A549 (cell line): ENCODE results near the gene TRAF3.

Experiments
- CHD2 ChIP-seq: fragments of 150-350 bp; IDR thresholded peaks from 2 replicates; pipeline ENCODE4 v1.6.1; 2014; ENCODE audit warnings: low read length; ENCODE audit not compliant: partially characterized antibody
- EHF ChIP-seq: fragments of 250-450 bp; sonication (Bioruptor Pico); IDR thresholded peaks from 2 replicates; pipeline ENCODE4 v1.5.0; 2020; ENCODE audit warnings: mild to moderate bottlenecking
- EHMT2 ChIP-seq: fragments of 200-600 bp; sonication (generic); IDR thresholded peaks from 2 replicates; pipeline ENCODE4 v1.6.1; 2016; ENCODE audit warnings: antibody characterized with exemption, low read depth, mild to moderate bottlenecking, moderate library complexity
- JUN ChIP-seq, 2 experiments: fragments of >200 bp; sonication (Bioruptor Twin); formaldehyde crosslinking; IDR thresholded peaks; 2 replicates in 1 of 2; 3 replicates in 1 of 2; pipeline ENCODE4 v1.6.1; 2016 to 2017
- MYC ChIP-seq: IDR thresholded peaks from 2 replicates; pipeline ENCODE4 v1.6.1; 2012; ENCODE audit warnings: mild to moderate bottlenecking, inconsistent platforms, low read length, improper control_type of control experiment, borderline replicate concordance
- POLR2A ChIP-seq: IDR thresholded peaks from 2 replicates; pipeline ENCODE4 v1.6.1; 2012; ENCODE audit warnings: mild to moderate bottlenecking, low read length
- POLR2AphosphoS2 ChIP-seq: conservative IDR thresholded peaks from 2 replicates; pipeline ENCODE4 v1.6.1; 2012; ENCODE audit warnings: low read length, improper control_type of control experiment, inconsistent platforms
- RCOR1 ChIP-seq: fragments of 150-350 bp; IDR thresholded peaks from 2 replicates; pipeline ENCODE4 v1.6.1; 2014; ENCODE audit warnings: antibody characterized with exemption, low read length, low read depth
- RNF2 ChIP-seq: fragments of 200-600 bp; sonication (generic); IDR thresholded peaks from 2 replicates; pipeline ENCODE4 v1.6.1; 2016; ENCODE audit warnings: low read depth, mild to moderate bottlenecking, antibody characterized with exemption, moderate library complexity, borderline replicate concordance
- TF ChIP-seq, protein P1 (sequence below): IDR thresholded peaks from 2 replicates; pipeline ENCODE4 v1.6.1; 2012
- TF ChIP-seq, protein P2 (sequence below): fragments of >200 bp; sonication (Bioruptor Twin); formaldehyde crosslinking; IDR thresholded peaks from 3 replicates; pipeline ENCODE4 v1.5.1; 2016
- TF ChIP-seq, protein P3 (sequence below): fragments of 200-600 bp; sonication (generic); IDR thresholded peaks from 2 replicates; pipeline ENCODE4 v1.6.1; 2016; ENCODE audit warnings: antibody characterized with exemption, mild to moderate bottlenecking, moderate library complexity
- TF ChIP-seq, protein P4 (sequence below): IDR thresholded peaks from 2 replicates; pipeline ENCODE4 v1.6.1; 2012
- TF ChIP-seq, protein P5 (sequence below): fragments of 450-650 bp; IDR thresholded peaks from 2 replicates; pipeline ENCODE4 v1.6.1; 2014; ENCODE audit warnings: antibody characterized with exemption

DNA sequence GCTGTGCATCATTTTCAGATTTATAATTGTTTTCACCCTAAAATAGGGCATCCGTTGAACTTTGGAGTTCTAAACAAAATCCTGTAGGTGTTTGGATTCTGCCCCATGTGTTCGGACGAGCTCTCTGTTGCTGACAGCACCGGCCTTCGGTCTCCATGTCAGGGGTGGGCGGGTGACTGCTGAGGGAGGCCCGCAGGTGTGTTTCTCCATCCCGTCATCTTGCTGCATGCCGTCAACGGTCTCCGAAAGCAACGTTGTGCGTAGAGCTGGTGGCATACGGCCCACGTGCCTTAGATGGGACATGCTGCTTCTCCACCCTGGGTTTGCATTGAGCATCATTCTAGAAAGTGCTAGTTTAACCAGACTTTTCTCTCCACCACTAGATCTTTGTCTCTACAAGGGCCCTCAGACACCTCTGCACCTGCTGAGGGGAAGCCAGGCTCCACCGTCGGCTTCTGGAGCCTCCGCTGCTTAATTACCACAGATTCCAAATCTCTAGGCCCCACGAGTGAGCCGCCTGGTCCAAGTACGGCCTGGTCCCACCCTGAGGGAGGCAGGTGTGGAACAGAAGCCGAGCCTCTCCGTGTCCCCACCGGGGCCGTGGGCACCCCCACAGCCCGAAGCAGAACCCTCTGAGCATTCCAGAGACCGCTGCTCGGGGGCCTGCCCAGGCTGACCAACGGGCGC lies 129.5 kb downstream of the TRAF3 start:
- TF ChIP-seq MYC (no peak), RNF2 (no peak), POLR2A (no peak), CHD2 (no peak), EHF (CRISPR knock-in tag) (no peak), EHMT2 (no peak), POLR2AphosphoS2 (no peak), JUN (IDR thresholded peaks at IDR 0.05) (no peak), RCOR1 (no peak)
- TF ChIP-seq, protein P1, sequence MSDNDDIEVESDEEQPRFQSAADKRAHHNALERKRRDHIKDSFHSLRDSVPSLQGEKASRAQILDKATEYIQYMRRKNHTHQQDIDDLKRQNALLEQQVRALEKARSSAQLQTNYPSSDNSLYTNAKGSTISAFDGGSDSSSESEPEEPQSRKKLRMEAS: no peak
- TF ChIP-seq, protein P2, sequence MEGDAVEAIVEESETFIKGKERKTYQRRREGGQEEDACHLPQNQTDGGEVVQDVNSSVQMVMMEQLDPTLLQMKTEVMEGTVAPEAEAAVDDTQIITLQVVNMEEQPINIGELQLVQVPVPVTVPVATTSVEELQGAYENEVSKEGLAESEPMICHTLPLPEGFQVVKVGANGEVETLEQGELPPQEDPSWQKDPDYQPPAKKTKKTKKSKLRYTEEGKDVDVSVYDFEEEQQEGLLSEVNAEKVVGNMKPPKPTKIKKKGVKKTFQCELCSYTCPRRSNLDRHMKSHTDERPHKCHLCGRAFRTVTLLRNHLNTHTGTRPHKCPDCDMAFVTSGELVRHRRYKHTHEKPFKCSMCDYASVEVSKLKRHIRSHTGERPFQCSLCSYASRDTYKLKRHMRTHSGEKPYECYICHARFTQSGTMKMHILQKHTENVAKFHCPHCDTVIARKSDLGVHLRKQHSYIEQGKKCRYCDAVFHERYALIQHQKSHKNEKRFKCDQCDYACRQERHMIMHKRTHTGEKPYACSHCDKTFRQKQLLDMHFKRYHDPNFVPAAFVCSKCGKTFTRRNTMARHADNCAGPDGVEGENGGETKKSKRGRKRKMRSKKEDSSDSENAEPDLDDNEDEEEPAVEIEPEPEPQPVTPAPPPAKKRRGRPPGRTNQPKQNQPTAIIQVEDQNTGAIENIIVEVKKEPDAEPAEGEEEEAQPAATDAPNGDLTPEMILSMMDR: no peak
- TF ChIP-seq, protein P3, sequence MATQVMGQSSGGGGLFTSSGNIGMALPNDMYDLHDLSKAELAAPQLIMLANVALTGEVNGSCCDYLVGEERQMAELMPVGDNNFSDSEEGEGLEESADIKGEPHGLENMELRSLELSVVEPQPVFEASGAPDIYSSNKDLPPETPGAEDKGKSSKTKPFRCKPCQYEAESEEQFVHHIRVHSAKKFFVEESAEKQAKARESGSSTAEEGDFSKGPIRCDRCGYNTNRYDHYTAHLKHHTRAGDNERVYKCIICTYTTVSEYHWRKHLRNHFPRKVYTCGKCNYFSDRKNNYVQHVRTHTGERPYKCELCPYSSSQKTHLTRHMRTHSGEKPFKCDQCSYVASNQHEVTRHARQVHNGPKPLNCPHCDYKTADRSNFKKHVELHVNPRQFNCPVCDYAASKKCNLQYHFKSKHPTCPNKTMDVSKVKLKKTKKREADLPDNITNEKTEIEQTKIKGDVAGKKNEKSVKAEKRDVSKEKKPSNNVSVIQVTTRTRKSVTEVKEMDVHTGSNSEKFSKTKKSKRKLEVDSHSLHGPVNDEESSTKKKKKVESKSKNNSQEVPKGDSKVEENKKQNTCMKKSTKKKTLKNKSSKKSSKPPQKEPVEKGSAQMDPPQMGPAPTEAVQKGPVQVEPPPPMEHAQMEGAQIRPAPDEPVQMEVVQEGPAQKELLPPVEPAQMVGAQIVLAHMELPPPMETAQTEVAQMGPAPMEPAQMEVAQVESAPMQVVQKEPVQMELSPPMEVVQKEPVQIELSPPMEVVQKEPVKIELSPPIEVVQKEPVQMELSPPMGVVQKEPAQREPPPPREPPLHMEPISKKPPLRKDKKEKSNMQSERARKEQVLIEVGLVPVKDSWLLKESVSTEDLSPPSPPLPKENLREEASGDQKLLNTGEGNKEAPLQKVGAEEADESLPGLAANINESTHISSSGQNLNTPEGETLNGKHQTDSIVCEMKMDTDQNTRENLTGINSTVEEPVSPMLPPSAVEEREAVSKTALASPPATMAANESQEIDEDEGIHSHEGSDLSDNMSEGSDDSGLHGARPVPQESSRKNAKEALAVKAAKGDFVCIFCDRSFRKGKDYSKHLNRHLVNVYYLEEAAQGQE: no peak
- TF ChIP-seq, protein P4, sequence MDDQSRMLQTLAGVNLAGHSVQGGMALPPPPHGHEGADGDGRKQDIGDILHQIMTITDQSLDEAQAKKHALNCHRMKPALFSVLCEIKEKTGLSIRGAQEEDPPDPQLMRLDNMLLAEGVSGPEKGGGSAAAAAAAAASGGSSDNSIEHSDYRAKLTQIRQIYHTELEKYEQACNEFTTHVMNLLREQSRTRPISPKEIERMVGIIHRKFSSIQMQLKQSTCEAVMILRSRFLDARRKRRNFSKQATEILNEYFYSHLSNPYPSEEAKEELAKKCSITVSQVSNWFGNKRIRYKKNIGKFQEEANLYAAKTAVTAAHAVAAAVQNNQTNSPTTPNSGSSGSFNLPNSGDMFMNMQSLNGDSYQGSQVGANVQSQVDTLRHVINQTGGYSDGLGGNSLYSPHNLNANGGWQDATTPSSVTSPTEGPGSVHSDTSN: no peak
- TF ChIP-seq, protein P5, sequence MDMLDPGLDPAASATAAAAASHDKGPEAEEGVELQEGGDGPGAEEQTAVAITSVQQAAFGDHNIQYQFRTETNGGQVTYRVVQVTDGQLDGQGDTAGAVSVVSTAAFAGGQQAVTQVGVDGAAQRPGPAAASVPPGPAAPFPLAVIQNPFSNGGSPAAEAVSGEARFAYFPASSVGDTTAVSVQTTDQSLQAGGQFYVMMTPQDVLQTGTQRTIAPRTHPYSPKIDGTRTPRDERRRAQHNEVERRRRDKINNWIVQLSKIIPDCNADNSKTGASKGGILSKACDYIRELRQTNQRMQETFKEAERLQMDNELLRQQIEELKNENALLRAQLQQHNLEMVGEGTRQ: no peak
